ENCODE measurements around the gene MAGI1.

MAGI1 gene

DNA sequence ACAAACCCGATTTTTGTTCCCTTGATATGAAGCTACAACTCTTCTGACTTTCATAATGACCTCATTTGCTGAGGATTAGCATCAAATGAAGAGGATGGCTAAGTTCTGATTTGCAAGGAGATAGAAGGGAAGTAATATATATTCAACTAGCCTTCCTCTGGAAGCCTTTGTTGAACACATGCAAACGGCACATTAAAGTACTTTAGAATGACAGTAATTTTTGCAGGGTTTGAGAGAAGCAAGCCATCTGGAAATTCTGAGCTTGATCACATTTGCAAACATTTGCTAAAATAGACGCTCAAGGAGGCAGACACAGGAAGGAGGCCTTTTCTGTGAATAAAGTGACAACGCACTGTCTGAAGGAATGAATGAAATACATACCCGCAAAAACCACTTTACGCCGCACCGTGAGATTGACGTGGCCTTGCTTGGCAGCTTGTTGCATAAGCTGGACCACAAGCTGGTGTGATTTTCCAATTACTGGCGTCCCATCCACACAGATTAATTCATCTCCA is 657.2 kb downstream of the MAGI1 start:
- DNase-seq = no peak

- no peak for DNase-seq
Measured at GRCh38 chr3:65379223-65379622, 659.5 kb downstream of the MAGI1 start.

DNA sequence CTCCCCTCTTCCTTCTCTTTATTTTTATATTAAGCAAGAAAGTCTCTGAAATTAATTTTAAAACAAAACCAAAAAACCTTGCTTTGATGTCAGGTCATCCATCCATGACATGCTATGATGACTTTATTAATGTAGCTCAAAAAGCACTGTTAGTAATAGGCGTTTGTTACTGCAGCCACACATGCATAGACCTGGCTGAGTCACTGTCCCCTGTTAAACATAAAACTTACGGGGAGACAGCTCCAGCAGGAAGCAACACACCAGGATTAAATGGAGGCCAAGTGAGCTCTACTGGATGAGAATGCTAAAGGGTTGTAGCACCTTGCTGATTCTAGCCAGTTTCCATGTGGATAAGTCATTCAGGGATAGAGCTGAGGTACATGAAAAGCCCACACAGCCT is 661.1 kb downstream of the MAGI1 start:
- DNase-seq = no peak

- no peak for DNase-seq
Measured at GRCh38 chr3:65376426-65376825, 662.3 kb downstream of the MAGI1 start.

DNA sequence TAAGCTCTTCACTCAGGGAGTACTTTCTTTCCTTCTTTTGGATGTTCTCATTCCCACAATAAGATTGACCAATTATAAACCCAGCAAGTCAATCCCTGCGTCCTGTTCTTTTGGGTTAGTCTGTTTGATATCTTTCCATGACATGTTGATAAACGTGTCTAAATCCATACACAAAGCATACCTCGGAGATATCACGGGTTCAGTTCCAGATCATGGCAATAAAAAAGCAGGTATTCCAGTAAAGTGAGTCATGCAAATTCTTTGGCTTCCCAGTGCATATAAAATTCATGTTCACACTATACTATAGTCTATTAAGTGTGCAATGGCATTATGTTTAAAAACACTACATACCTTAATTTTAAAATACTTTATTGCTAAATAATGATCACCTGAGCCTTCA is 667.7 kb downstream of the MAGI1 start:
- DNase-seq = no peak

- DNase-seq = no peak
Measured at GRCh38 chr3:65368866-65369265, 669.9 kb downstream of the MAGI1 start.

GRCh38 chr3:65362688-65363087 is 676.0 kb downstream of the MAGI1 start:
- DNase-seq = no peak

- no peak for DNase-seq
Measured at GRCh38 chr3:65361448-65361847, 677.3 kb downstream of the MAGI1 start.

DNA sequence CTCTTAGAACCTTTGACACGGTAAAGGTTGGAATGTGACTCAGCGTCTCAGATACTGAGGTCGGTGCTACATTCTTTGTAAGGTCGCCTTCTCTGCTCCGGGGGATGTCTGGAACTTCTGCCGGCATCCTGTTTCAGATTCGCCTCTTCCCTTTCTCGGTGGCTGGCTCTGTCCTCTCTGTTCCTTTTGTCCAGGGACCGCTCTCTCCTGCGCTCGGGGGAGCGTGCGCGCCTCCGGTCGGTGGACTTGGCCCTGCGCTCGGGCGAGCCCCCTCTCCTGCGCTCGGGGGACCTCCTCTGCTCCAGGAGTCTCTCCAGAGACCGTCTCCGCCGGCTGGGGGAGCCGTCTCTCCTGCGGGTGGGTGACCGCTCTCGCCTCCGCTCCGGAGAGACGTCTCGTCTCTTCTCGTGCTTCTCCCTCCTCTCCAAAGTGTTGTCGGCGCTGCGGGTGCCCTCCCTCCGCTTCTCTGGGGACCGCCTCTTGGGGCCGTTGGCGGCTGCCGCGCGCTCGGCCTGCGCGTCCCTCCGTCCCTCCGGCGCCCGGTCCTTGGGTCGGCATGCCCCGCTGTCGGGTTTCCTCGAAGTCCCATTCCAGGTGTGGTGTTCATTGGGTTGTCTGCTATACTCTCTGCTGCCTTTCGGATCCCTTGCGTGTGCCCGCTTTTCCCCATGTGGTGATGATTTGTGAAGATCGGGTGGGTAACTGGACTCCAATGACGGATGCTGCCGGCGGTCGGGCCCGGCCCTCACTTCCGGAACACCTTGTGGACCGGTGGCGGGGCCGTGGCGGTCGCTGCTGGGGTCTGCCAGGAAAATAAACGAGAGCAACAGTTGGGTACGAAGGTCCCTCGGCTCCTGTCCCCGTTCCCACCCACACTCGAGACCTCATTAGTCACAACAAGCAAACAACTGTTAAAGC is 682.1 kb downstream of the MAGI1 start:
- no peak for DNase-seq

- DNase-seq = no peak
Measured at GRCh38 chr3:65354880-65355279, 683.8 kb downstream of the MAGI1 start.

- no peak for DNase-seq
Measured at GRCh38 chr3:65352951-65353350, 685.8 kb downstream of the MAGI1 start.

DNA sequence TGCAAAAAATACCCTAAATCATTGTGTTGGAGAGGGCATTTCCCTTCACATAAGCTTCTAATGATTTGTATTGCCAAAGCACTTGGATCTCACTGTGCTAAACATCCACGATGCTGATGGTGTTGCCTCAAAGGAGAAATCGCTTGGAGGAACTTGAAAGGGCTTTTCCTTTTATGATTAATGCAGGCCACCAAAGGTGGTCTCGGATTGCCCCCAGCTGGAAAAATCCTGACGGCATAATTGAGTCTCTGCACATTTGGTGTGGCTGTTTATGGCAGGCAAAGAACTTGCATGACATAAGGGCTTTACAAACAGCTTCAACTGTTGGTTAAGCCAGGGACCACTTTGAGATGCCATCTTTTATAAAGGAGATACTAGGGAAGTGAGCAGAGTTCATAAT is 687.0 kb downstream of the MAGI1 start:
- DNase-seq = no peak

DNA sequence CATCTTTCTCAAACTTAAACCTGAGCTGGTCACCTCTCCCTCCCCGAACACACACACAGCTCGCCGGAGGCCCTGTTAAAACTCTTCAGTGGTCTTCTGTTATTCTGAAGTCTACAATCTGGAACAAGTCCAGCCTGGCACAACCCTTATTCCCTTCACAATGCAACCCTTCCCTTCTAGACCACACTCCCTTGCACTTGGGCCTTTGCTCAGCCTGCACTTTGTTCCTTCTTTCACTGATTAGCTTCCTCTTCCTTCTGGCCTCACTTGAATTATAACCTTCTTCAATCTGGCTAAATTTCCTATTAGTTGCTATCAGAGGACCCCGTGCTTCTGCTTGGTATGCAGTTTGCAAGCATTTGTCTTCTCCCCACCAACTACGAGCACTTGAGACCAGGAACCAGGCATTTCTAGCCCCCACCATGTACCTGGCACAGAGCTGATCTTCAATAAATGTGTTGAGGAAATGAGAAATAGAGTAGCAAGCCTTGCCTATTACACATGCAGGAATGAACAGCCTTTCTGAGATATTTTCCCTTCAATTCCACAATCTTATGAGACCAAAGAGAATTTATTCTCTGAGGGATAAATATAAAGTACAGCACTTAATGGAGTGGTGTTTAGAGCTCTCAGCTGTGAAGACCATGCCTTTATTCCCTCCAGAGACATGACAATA is 687.8 kb downstream of the MAGI1 start:
- no peak for DNase-seq

- no peak for DNase-seq
Measured at GRCh38 chr3:65348398-65348995, 690.2 kb downstream of the MAGI1 start.

GRCh38 chr3:65347166-65347565 is 691.6 kb downstream of the MAGI1 start:
- DNase-seq = no peak

GRCh38 chr3:65344846-65345245 is 693.9 kb downstream of the MAGI1 start:
- DNase-seq = no peak

DNA sequence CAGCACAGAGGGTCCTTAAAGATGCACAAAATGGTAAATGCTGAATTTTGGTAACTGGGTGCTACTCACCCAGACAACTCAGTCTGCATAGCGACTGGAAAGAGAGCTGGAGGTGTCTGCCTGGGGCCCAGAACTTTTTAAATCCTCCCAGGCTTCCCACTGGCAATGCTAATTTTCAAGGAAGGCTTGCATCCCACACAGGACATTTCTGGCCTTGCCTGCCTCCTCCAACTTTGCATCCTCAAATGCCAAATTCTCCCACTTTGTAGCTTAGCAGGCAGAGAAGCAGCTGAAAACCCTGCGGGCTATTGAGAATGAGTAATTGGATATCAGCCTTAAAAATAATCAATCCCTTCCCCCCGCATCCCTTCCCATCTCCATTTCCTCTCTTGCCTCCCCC is 694.3 kb downstream of the MAGI1 start:
- DNase-seq = no peak

- no peak for DNase-seq
Measured at GRCh38 chr3:65343736-65344135, 695.0 kb downstream of the MAGI1 start.

GRCh38 chr3:65343026-65343425 is 695.7 kb downstream of the MAGI1 start:
- DNase-seq = no peak

DNA sequence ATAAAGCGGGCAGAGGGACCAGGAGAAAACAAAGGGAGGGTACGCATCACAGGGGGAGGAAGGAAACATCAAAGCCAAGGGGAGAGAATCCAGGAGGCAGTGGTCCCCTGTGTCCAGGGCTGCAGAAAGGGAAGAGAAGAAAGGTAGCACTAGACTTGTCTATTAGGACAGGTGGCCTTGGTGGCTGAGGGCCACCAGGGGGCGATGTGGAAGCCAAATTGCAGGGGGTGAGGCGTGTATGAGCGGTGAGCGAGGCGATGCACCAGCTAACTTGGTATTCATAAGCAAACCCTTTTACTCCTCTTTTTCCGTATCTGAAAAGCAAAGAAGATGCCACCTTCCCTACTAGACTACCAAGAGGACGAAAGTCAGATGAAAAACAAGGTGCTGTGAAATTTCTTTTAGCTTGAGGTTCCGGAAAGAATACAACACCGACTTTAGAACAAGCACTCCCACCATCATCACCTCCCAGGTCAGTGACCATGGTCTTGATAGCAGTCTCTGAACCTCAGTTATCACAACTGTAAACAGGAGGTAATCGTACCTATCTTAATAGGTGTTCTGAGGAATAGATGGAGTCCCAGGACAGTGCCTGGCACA is 696.5 kb downstream of the MAGI1 start:
- no peak for DNase-seq

- no peak for DNase-seq
Measured at GRCh38 chr3:65339192-65339740, 699.5 kb downstream of the MAGI1 start.

GRCh38 chr3:65338571-65338970 is 700.1 kb downstream of the MAGI1 start:
- DNase-seq = no peak

- no peak for DNase-seq
Measured at GRCh38 chr3:65335587-65335986, 703.1 kb downstream of the MAGI1 start.

All from NCI-H1930 (cell line).